Activated CD8-positive, alpha-beta memory T cell treated with anti-CD3 and anti-CD28 coated beads, Interleukin-2, amount 50 U/mL, for 48 hours (primary cell): ENCODE data around the gene EYA4.

Experiments used
- DNase-seq: peaks from one replicate; pipeline ENCODE4 v3.0.0-alpha.2; 2020

Gene EYA4

DNA sequence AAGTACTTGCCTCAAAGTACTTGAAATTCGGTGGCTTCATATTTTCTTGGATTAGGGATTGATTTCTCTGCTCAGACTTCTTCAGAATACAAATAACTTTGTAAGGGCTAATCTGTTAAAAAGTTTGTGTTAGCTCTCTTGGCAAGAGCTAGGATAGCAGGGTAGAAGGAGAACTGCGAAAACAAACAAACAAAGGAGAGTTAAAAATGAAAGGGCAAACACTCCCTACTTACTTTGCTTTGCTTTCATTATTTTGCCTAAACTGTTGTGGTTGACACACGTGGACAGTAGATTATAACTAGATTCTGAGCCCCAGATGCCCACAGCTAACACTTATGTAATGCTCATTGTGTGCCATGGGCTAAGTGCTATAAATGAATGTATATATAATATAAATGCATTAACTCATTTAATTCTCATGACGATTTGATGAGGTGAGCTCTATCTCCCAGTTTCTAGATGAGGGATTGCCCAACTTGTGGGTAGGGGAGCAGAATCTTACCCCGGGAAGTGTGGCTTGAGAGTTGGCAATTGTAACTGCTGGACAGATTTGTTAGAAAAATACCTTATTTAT, 48.7 kb downstream of the EYA4 start:
- DNase-seq: no peak

DNA sequence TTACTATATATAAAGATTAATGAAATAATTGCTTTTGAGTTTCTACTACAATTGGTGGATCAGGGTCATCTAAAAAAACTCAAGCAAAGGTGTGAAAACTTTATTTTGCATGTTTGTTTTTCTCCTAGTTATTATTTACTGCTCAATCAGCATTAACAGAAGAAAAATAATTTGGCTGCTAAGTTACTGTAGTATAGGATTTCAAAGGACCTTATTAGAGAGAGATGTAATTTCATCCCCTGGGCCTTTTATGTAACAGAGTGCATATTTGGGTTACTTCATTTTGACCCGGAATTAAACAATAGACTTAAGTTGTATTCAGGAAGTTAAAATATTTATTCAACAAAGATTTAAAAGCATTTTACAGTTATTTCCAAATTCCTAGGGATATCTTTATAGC, 49.8 kb downstream of the EYA4 start:
- no peak for DNase-seq

DNA sequence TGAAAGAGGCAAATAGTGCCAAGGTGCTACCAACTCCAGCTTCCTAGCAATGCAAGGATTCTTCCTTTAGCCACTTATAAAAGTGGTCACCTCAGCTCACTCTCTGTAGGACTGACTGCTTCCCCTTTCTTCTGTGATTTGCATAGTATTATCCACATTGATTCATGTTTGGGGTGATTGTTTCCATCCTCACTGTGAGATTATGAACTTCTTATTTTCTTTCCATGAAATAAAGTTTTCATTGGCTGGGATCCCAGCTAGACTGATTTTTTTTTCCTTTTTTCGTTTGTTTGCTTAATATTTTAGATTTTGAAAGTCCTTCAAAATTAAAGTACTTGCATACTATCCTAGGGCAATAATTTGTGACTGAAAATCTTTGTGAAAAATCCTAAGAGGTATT, 50.5 kb downstream of the EYA4 start:
- DNase-seq: no peak

DNA sequence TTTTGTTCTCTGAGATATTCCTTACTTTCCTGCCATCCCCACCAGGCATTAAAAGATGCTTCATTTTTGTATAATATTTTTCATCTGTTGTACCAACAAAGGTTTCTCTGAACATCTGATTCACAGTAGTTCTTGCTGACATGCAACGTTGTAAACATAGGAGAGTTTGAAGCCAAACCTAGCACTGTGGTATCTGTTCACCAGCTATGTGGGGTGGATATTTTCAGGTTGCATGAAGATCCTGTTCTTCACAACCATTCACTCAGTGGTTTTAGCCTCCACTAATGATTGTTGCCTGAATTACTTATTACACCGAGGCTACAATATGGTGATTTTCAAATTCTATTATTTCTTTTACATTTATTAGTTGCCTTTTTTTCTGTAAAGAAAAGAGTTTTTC, 56.5 kb downstream of the EYA4 start:
- no peak for DNase-seq

DNA sequence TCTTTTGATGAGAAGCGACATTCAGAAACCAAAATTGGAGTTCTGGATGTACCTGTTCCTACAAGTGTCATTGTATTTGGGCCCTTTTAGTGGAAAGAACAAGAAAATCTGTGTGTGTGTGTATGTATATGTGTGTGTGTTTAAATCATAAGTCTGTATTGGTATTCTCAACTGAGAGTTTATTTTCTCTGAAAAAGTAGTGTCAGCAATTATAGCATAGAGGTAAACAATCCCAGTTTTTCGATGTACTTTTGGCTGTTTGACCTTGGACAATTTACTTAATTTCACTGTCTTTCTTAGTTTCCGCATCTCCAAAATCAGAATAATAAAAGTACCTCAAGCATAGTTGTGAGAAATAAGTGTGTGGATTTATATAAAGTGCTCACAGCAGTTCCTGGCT, 57.2 kb downstream of the EYA4 start:
- no peak for DNase-seq

DNA sequence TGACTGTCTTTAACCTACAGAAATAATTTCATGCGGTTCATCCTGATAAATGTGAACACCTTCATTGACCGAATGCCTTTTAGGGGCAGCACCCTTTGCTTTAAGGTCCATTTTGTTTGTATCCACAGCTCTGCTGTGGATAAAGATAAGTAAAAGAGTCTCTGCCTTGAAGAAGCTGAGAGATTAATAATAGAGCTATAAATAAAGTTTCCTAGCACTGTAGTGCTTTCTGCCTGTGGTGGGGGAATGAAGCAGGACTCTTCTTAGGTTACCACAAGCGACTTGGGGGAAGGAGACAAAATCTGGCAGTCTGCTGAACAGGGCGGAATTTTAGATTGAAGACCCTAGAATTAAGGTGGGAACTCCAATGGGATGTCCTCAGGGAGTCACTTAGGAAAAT, 57.6 kb downstream of the EYA4 start:
- no peak for DNase-seq

DNA sequence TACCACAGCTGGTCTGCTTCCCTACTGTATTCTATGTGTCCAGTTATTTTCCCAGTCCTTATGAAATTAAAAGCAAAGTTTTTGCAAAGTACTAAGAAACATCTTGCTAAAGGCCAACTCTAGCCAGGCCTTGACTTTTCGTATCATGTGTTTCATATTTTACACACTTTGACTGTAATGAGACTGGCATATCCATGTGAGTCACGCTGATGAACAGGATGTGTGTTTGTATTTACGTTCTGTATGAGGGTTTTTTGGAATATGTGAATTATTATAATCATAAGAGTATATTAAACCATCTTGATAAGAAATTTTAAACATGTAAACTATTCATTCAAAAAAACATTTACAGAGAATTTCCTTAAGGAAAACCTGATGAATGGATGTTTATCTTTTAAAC, 59.7 kb downstream of the EYA4 start:
- DNase-seq: no peak

DNA sequence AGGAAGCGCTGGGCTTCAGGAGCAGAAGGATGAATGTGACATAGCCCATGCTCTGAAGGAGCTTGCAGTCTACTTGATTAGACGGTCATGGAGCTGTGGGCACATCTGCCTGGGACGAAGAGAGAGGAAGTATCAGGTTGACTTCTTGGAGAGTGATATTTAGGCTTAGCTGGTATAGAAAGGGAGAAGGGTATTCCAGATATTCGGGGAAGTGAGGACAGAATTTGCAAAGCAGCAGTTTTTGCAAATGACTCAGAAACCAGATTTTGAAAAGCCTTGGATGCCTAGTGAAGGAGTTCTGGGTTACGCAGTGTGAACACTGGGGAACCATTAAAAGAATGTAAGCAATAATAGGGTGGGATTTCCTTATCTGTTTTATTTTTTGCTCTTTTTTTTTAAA, 60.7 kb downstream of the EYA4 start:
- no peak for DNase-seq

DNA sequence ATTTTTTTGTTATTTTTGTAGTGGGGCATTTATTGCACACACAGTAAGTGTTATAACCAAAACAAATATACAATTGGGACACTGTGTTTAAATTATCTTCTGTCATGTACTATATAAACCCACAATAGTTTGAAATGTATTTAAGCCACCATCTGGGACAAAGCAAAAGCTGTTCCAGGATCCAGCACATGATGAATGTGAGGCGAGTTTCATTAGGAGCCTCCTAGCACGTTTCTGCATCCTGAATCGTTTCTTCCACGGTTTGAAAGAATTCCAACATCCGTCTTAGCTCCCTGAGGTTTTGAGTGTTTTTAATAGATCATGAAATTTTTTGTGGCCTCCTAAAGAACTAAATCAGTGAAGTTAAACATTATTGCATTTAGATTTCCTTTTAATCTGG, 65.8 kb downstream of the EYA4 start:
- no peak for DNase-seq

DNA sequence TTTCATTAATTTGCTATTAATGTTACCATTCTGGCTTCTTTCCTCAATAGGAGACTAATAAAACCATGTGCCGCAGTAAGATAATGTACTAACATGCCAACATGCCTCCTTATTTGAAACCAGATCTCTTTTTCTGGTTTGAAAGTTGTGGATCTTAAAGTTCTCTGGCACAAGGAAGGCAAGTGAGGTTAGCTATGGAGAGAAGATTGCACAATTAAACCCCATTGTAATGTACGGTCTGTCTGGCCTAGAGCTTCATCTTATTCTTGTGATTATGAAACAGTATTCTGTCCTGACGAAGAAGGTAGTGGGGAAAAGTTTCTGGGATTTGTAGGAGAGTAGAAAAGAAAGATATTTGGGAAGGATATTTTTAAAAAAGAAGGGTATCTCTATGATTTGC, 68.4 kb downstream of the EYA4 start:
- DNase-seq: no peak

DNA sequence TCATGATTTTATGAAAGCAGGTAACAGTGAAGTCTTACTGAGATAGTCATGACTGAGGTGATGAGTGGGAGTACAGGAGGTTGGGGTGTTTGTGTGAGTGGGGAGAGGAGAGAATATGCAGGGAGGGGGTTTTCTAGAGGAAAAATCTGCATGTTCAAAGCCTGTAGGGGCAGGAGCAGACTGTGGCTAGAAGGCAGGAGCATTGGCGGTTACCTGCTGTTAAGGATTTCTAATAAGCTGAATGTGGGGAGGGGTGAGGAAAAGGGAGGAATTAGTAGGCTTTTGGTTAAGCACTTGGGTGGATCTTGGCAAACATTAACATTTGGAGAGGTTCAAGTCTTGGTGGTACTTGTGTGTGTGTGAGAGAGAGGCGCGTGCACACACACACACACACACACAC, 70.8 kb downstream of the EYA4 start:
- no peak for DNase-seq

DNA sequence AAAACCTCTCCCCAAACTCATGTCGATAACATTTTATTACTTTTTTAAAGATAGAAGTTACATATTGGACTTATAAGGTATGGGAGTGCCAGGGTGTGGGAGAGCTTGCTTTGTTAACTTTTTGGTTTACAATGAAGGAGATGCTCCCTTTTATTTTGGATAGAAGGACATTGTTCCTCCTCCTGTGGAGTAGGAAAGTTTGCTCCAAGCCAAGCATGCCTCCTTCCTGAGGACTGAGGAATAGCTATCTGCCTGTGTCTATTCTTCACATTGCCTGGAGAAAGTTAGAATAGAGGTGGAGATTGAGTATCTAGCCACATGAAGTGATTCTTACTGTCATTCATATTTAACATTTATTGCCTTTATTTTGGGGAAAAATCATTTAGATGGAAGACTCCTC, 71.9 kb downstream of the EYA4 start:
- no peak for DNase-seq

DNA sequence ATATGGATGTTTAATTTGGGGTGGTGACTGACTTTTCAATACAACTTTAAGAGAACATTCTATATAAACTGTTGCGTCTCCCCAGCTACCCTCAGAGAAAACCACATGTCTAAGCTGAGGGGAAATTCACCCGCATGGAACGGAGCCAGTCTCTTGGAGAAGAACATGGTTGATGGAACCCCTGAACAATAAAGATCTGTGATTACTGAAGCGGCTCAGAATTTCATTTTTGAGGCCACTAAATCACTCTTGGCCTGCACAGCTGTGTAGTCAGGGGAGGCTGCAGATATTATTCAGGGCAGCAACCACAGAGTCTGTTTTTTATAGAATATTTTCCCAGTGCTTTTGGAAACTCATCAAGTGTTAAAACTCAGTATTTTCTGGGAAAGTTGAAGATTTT, 73.8 kb downstream of the EYA4 start:
- no peak for DNase-seq

DNA sequence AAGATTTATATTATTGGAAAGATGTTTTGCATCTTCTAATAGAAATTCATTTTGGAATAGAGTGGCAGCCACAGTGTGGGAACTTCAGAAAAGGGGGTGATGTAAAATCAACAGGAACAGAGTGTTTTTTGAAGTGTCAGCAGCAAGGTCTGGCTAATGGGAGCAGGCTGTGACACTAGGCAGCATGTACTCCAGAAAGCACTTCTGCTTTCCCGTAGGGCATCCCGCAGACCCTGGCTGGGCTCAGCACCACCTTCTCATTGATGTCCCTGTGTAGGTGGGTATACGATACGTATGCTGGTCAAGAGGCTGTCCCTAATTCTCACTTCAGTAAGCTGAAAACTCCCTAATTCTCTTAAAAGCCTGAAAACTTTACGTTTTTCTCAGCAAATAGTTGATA, 74.7 kb downstream of the EYA4 start:
- DNase-seq: no peak

DNA sequence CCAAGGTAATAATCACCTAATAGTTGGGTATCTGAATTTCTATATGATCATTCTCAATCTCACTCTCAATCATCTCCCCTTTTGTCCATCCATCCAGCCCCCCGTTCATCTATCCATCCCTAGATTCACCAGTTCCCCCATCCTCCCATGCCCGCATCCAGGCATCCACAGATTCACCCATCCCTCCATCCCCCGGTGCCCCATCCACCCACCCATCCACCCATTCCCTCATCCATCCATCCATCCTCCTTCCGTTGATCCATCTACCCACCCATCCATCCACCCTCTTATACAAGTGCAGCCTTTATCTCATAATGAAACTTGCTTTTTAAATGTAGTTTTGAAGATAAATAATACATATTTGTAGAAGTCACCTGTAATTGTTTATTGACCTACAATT, 76.5 kb downstream of the EYA4 start:
- DNase-seq: no peak

DNA sequence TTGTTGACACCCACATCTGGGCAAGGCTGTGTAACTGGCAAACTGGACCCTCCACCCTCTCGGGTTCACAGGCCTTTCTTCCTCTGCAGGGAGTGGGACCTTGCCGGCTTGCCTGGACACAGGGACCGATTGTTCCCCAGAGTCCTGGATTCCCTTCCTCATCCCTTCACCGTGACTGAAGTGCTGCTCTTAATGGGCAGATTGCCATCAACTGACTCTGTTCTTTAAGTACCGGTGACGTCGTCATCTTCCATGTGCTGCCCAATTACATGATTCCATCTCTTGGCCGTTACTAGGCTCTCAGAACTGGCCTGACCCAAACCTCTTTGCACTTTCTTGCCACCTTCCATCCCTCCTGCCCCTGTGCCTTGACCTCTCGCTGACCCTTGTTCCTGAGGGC, 85.4 kb downstream of the EYA4 start:
- DNase-seq: no peak

DNA sequence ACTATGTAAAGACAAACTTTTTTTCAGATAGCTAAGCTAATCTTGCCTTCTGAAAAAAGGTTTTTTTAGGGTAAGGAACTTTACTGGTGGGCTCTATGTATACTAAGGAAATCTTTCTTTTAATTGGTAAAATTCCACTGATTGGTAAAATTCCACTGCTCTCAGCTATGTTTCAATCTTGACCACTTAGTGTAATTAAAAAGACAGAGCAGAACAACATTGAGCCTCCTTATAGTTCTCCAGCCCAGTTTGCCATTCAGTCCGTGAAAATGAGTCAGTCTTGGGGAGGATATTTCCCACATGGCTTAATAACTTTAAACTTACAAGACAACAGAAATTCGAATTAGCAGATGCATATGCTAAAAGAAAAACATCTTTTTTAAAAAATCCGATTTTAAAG, 92.7 kb downstream of the EYA4 start:
- DNase-seq: no peak

DNA sequence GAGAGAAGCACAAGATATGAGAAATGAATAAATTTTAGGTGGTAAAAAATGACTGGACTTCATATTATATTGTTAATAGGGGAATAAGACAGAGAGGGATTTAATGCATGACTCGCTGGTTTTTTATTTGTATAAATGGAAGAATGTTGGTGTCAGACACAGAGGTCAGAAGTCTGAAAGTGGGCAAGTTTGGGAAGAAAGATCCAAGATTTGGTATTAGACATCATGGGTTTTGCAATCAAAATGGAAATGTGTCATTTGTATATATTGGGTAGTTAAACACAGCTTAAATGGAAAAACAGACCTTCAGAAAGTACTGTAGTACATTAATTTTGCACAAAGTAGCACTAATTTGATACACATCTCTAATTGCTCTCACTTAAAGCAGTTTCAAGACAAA, 96.2 kb downstream of the EYA4 start:
- no peak for DNase-seq

DNA sequence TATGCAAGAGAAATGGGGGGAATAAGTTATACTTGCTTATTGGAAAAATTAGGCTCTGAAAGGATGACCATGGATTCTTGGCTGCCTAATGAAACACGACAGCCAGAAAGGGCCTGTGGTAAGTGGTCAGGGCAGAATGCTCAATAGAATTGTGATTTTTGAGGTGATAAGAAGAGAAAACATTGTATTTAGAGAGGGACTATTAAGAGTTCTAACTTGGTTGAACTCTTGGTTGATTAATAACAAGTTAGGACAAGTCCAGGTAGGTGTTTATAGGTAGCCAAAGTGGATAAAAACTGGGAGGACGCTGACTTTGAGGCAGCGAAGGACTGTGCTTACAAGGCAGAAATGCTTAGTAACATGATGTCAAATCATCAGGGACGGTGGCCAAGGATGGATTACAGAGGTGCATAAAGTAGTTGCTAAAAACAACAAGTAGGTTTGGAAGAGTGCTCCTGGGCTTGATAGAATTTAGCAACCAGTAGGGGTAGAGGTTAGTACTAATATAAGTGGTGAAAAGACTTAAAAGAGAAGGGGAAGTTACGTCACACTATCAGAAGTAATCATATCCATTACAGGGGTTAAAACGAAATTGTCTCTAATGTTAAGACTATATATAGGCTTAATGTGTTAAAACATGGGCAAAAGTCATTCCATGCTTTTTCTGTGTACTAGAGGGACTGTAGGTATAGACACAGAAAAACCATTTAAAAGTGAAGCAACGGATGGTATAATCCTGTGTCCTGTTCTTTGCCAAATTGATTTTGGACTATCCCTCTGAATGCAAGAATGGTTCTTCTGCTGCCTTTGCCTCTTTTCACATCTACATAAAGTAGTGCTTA, 98.6 kb downstream of the EYA4 start:
- no peak for DNase-seq

DNA sequence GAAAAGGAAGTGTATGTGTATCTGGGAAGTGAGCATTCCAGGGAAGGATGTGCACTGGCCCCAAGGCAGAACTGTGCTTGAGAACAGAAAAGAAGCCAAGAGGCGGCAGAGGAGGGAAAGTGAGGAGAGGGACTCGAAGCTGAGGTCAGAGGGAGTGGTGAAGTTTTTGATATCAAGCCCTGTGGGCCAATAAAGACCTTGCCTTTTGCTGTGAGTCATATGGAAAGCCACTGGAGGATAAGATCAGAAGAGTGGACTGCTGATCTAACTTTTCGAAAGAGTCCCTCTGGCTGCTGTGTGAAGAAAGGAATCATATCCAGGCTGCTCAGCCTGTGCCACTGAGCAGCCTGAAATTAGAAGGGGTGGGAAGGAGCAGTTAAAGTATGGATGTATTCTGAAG, 99.4 kb downstream of the EYA4 start:
- no peak for DNase-seq

DNA sequence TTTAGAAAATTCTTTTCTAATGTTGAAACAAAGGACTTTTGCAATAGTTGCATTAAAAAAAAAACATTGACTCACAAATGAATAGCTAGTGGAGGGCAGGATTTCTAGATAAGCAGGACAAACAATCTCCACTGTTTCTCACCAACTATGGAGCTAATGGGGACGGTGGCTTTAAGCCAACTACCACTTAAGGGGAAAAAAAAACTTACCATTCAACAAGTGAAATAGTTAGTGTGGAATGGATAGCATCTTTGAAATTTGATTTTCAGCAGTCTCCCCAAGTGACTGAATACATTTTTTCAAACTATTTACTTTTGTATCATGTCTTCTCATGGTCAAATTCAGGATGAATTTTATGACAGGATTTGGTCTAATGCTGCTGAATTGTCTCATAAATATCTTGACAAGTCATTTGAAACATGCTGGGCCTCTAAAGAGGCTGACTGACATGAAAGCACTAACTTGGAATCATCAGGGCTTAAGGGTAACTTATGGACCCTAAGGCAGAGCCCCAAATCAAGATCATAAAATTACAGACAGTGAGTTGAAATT, 100.5 kb downstream of the EYA4 start:
- DNase-seq: no peak

DNA sequence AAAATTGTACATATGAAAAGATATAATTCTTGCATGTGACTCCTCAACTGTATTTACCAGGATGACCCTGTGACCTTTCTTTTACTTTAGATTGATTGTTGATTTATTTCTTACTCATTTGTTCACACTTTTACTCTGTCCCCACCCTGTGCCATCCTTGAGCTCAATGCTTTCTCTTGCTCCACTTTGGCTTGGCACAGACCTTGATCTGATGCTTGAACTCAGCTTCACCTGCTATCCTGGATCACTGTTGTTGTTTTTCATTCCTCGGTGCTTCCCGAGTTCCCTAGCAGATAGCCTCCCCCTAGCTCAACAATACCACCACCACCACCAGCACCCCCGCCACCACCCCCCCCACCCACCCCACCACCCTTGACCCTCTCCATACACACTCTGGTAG, 102.1 kb downstream of the EYA4 start:
- DNase-seq: no peak

DNA sequence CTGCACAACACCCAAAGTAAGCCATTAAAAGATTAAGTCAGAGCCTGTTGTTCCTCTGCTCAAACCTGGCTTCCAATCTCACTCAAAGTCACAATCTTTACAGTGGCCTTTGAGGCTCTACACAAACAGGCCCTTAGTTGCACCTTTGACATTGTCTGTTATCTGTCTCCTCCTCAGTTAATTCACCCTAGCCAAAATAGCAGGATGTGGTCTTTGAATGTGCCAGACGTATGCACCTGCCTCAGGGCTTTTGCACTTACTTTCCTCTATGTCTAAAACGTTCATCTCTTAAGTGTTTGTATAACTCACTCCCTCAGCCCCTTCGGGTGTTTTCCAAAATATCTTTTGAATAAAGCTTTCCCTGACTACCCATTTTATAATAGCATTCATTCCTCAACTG, 107.7 kb downstream of the EYA4 start:
- no peak for DNase-seq

DNA sequence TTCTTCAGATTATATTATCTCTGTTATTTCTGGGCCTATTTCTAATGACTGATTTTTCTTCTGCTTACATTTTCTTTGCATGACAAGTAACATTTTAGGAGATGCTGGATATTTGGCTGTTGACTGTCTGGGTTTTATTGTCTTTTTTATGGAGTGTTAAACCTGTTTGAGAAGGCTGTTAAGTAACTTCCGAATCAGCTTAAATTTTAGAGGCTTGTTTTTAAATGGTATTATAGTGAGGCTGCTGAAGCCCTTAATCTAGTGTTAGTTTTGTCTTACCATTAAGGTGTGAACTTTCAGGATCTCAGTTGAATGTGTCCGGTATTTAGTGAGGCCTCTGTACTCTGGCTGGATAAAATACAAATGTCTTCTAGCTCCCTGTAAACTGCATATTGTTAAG, 109.8 kb downstream of the EYA4 start:
- DNase-seq: no peak

DNA sequence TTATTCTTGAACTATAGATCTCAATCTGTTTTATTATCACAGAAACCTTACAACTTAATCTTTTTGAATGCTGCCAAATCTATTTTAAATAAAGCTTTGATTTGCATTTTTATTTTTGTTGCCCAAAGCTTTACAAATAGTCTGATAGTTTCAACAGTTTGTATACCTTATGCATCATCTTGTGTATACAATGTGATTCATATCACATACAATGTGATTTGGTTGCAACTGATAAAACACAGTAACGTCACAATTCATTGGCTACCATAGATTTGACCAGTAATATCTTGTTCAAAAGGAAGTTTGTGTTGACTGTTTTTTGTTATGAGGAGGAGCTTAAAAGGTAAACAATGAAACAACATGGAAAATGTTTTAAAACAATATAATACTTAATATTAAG, 110.9 kb downstream of the EYA4 start:
- no peak for DNase-seq
